GM21423 (cell line): Measurements from ENCODE around the gene FYCO1.

Source experiments
- ATAC-seq: cut with Tn5 transposase; IDR thresholded peaks from one replicate; pipeline ENCODE4 v1.9.1; 2021; ENCODE audit warnings: mild to moderate bottlenecking, moderate library complexity; ENCODE audit not compliant: unreplicated experiment

The FYCO1 gene

DNA sequence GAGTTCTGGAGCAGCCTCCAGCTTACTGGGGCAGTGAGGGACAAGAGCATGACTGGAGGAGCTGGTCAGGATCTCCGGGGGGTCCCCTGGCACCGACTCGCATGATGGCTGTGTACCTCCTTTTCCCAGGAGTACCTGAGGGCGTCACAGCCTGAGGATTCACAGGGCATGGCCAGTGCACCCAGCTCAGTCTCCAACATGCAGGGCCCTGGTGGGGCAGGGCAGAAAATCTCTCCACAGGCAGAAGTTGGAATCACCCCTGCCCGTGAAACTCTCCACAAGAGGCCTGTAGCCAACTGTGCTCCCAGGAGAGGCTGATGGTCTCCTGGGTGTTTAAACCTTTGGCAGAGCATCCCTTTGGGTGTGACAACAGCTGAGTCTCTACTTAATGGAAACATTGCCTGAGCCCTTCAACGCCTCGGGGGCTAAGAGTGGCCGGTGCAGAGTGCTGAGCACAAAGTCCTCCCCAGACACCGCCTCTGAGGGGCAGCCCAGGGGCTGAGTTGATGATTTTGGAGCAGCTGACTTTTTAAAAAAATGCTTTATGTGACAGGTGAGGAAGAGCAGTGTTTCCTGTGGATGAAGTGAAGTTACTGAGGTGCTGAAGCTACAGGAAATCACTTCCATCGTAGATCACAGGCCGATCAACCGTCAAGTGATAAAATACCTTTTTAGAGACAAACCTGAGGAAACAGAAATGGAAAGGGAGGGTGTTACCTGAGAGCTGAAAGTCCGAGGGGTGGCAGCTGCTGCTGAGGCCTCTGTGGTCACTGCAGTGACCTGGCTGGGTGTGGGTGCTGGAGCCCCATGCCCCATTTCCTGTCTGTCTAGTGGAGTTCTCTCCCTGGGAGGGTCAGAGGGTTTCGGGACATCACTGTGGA is 74.2 kb downstream of the FYCO1 start:
- ATAC-seq: no peak

DNA sequence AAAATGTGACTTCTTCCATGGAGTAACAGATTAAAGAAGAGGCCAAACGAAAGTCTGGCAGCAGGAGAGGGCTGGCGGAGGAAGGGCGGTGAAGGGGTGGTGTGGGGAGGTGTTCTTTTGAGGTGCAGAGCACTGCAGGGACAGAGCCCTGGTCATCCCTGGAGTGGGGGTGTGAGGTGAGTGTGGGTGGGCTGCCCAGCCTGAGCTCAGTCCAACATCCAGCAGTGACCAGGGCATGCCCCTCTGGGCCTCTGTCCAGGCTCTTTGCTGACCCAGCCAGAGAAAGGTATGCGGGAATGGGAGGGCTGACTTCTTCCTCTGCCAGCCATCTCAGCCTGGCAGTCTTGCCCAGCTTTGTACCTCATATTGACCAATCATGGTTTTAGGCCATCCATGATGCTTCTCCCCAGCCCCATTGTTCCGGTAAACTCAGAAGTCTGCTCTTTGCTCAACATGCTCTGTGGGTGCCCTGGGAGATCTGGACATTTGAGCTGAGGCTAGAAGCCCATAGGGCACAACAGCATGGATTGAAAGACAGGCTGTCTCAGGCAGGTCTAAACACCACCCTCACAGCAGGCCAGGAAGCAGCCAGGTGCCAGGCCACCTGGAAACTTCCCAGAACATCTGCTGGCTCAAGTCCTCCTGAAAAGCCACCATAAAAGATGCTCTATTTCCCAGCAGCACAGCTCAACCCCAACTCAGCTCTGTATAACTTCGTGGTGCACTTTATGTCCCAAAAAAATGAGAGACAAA is 78.3 kb downstream of the FYCO1 start:
- no peak for ATAC-seq

DNA sequence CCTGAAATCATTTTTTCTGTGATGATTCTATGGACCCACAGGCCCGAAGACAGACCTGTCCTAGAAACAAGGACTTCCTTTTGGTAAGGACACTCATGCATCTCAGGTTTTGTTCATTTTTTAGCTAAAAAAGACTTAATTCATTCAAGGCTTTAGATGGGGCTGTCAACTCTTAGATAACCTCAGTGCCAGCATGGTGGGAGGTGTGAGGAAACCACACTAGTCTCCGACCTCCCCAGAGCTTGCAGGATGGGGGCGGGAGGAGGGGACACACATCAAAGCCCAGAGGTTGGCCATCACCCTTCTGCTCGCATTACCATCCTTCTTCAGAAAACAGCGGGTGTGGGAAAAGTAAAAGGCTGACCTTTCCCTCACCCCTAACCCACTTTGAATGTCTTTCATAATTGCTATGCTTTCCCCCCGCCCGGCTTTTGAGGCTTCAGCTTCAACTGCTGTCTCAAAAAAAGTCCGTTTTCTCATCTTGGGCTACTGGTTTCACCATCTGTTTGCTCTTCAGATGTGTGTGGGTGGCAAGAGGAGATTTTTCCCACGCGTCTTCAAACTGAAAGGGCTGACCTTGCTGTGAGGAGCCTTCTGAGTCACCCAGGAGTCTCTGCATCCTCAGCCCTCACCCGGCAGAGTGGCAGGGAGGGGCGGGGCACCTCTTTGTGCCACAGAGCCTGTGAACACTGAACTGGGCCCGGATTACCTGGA is 79.9 kb downstream of the FYCO1 start:
- ATAC-seq: peak; percentile 83

DNA sequence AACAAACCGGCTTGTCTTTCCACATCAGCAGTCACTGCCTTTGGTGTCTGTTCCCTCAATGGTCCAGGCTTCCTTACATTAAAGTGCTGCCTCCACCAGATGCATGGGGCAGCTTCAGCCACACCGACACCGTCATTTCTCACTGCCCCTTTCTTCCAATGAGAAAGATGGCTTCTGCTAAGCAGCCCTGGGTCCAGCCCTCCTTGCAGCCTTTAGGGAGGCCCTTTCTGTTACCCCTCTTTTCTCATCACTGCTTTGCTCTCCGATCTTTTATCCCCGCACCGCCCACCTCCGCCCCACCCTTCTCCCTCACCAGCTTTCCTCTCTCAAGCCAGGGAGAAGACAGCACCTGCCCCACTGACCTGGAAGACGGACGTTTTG is 80.6 kb downstream of the FYCO1 start:
- no peak for ATAC-seq

DNA sequence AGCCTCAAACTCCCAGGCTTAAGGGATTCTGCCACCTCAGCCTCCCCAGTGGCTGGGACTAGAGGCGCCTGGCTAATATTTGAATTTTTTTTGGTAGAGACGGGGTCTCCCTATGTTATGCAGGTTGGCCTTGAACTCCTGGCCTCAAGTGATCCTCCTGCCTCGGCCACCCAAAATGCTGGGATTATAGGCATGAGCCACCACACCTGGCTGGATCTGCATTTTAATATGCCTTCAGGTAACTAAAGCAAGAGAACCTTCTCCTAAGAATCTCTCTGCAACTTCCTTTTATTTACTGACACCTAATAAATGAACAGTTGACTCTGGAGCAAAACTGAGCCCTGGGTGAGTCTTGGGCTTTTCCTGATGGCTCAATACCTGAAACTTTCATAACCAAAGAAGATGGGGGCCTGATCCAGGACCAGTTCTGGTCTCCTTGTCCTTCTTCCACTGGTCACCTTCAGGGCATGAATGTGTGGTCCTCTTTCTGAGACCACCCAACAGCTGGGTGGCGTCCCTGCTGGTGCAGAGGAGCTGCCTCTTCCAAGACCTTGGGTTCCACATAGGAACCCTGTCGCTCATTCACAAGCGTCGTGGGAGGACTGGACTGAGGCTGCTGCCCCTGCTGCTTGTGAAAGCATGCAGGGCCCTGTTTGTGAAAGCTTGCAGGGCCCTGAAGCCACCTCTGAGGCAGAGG is 81.1 kb downstream of the FYCO1 start:
- no peak for ATAC-seq

DNA sequence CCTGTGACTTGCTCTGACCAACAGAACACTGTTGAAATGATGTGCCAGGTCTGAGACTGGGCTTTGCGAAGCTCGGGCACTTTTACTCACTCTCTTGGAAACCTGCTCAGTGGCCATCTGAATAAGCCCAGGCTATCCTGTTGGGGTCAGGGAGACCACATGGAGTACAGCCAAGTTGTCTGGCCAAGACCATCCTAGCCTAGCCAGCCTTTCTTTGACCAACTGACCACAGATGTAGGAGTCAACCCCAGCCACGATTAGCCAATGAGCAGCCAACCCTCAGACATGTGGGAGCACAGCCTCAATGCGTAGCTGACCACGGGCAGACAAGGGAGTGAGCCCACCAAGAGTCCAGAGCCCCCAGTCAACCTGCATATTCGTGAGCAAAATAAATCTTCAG is 83.2 kb downstream of the FYCO1 start:
- ATAC-seq: no peak

DNA sequence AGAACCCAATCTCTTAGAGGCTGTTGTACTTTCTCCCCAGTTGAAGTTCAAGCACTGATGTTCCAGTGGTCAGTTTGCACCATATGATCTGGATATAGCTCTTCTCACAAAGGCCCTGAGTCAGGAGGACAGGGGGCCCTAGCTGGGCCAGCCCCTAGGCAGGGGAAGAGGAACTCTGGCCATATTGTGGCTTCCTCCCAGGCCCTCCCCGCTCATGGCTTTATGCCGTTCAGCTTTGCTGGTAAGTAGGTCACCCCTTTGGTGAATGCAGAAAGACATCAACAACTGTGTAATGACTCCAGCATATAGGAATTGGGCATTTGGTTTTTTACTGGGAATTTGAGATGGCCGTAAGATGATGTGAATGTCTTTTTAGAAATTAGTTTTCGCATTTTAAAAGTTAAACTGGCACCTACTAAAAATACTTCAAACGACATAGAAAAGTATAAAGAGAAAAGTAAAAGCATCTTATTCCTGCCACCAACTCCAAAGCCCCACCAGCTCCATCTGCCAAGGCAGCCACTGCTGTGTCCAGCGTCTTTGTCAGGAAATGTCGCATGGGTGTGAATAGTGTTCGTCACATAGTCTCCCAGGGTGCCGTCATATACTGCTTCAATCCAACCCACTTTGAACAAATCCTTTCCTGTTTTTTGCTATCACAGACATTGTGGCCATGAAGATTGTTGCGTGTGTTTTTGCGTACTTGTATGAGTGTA is 84.0 kb downstream of the FYCO1 start:
- ATAC-seq: no peak

DNA sequence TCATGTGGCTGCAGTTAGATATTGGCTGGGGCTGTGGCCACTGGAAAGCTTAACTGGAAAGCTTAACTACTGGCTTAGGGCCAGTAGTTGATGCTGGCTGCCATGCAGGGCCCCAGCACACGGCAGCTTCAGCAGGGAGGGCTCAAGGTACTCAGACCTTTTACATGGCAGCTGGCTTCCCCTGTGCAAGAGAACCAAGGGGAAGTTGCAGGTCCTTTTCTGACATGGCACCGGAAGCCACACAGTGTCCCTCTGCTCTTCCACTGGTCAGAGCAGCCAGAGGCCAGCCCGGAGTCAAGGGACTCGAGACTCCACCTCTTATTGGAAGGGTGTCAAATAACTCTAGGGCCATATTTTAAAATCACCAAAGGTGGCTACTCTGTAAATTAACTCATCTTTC is 84.7 kb downstream of the FYCO1 start:
- ATAC-seq: no peak

DNA sequence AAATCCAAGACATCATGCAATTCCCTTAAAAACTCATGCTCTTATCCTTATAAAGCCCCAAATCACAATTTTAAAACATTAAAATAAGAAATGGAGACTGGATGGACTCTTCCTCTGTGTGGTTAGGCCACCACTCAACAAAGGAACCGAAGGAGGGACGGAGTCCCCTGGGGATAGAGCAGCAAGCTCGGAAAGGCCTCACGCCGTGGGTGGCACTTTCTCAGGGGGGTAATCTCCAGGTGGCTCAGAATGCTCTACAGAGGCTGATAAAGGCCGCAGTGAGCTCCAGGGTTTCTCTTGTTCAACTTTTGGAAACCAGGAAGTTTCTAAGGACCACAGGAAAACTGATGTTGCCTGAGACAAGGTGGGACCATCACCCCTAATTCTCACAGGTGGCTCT is 86.1 kb downstream of the FYCO1 start:
- ATAC-seq: no peak

DNA sequence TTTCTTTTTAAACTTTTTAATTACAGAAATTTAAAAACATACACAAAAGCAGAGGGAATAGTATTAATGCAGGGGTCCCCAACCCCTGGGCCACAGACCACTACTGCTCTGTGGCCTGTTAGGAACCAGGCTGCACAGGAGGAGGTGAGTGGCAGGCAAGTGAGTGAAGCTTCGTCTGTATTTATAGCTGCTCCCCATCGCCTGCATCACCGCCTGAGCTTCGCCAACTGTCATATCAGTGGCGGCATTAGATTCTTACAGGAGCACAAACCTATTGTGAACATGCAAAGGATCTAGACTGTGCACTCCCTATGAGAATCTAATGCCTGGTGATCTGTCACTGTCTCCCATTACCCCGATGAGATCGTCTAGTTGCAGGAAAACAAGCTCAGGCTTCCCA is 86.9 kb downstream of the FYCO1 start:
- no peak for ATAC-seq

DNA sequence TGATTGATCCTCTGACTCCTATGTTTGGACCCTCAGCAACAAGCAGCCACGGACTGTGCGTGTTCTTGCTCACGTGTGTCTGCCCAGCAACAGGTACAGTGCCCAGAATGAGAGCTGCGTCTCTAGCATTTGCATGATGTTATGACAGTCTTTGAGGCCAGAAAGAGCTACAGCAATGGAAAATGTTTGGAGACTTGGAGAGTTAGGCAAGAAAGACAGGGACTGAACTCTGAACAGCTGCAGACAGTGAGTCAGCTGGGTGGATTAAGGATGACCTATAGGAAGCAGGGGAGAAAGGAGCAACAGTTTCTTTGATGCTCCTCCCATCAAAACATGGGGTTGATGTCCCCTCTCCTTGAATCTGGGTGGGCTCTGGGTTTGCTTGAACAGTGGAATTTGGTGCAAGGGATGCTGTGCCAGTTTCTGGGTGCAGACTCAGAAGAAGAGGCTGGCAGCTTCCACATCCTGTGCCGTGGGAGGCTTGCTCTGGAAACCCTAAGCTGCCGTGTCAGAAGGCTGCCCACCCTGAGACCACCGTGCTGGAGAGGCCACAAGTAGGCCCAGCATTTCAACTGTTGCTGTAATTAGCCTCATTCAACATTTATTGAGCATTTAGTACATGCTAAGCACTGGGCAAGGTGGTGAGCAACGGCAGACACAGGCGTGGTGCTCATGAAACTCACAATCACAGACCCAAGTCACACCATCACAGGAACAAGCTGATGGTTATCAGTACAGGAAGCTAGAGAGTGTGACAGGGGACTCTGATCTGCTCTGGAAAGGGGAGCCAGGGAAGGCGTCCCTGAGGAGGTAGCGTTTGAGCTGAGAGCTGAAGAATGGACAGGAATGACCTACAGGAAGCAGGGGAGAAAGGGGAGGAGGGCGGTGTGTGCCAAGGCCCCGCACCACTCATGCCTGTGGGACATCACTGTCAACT is 87.6 kb downstream of the FYCO1 start:
- no peak for ATAC-seq

DNA sequence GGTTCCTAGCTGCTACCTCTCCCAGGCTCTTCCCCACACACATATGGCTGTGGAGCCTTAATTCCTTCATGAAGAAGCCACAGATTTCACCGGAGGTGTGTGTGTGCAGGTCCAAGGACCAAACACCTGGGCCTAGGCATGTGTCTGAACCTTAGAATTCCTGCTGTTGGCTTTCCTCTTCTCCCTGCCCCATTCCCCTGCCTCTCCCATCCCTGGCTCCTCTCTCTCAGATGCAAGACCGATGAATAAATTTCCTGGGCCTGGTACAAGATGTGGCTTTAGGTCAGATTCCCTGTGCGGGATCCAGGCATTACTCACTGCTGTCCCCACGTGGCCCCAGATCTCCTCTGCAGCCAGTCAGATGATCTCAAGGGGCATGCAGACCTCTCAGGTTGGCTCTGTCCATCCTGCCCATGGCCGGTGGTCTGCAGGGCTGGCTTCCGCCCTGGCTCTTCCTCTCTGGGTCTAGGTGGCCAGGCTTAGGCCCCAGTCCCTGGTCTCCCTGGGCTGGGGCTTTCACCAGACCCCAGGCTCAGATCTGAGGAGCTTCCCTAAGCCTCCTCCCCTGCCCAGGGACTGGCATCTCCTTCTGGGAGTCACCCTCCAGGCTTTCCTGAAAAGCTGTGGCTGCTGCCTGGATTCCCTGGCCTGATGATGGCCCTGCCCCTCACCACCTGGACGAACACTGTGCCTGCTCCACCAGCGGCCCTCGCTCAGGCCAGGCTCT is 88.8 kb downstream of the FYCO1 start:
- ATAC-seq: no peak

DNA sequence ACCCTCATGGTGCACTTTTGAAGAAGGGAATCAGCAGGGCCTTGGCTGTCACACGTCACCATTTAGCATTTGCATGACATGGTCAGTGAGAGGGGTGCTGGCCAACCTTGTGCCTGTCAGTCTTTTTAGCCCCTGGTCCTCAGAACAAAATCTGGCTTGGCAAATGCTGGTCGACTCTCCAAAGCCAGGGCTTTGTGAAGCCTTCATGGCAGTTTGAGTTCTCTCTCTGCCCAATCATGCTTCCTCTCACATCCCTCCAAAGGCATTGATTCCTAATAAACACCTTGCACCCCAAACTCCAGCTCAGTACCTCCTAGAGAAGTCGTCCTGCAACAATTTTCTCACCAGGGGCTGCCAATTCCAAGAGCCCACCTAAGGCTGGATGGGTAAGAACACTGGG is 89.9 kb downstream of the FYCO1 start:
- no peak for ATAC-seq

DNA sequence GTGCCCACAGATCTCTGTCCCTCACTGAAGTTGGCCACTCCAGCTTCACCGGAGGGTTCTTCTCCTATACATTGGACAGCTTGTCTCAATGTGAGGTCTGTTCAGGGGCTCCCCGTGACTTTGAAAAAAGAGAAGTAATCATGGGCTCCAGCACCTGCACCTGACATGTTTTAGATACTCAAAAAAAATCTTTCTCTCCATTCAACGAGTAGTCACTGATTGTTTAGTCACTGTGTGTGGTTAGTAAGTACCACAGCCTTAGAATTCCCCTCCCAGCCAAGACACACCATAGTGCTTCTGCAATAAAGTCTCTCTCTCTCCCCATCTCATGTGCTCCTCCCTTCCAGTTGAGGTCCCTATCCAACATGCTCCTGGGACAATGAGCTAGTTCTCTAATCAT is 90.7 kb downstream of the FYCO1 start:
- no peak for ATAC-seq

DNA sequence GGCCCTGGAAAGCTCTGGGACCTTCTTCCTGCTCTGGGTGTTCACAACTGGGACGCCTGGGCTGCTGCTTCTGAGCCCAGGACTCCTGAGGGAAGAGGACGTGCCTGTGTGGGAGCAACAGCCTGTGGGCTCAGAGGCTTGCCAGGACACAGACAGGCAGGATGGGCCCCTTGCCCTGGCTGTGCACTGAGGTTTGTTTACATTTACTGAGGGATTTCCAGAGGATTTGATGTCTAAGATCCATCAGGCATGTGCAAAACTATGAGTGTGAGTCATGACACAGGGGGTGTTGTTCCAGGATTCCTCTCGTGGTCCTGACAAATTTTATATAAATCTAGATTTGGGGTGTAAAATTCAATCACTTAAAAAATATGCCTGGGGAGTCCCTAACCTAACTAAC is 98.7 kb downstream of the FYCO1 start:
- no peak for ATAC-seq

DNA sequence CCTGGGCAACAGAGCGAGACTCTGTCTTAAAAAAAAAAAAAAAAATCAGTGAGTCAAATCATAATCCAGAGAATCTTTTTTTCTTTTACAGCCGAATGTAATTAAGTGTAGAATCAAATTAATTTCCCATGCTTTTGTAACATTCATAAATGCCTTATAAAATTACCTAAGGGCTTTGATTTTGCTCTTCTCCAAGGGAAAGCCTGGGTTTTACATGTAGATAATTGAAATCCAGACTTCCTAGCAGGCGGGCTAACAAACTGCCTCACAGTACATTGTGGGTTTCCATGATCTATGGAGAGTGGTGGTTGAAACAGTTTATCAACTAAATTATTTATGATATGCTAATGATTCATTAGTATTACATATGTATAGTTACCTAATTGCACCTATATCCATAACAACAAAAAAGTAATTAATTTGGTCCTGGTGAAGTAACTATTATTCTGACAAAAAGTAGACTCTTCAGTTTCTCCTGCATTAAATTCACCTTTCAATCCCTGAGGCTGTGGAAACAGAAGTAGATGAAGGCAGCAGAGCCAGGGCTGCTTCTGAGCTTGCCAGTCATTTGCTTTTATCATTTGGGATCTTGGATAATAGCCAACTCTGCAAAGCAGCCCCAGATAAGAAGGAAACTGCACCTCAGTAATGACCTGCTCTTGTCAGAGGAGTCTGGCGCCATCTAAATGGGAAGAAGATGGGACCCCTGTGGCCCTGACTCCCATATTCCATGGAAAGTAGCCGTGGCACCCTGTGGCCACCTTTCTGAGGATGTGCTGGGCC is 99.7 kb downstream of the FYCO1 start:
- ATAC-seq: no peak

DNA sequence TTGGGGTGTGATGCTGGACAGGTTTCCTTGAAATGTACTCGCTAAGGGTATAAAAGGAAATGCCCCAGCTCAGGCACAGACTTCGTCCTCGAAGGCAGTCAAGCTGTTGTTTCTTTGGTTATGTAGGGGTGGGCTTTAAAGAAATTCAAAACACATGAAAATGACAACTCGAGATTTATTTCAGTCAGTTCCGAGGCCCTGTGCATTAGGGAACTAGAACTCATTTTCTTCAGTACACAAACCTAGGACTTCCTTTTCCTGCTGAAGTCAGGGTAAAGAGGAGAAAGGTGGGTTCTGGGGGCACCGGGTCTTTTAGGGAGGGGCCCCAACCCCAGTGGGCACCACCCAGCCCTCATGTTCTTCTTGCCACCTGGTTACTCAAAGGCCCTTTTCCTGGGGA is 101.6 kb downstream of the FYCO1 start:
- ATAC-seq: no peak

DNA sequence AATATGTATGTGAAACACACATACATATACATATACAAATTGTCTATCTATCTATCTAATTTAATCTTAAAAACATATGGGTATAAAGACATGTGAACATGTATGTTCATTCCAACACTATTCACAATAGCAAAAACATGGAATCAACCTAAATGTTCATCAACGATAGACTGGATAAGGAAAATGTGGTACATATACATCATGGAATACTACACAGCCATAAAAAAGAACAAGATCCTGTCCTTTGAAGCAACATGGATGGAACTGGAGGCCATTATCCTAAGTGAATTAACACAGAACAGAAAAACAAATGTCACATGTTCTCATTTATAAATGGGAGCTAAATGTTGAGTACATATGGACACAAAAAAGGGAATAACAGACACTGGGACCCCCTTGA is 103.5 kb downstream of the FYCO1 start:
- ATAC-seq: no peak
